ENCODE measurements around the gene ZNF318. TPM values are rescaled to one million over a fixed set of nuclear protein-coding genes. Genes with fewer than 3 reads are reported as not detected.

Gene ZNF318
- total RNA-seq, 4 donors from 2014 or later = 3.8 to 38.0 (median 24.0) TPM

- intact Hi-C loops (cut with DNase I; ENCODE audit: low total_unique reads) = no loop called here
- no peaks in the 10 kb centered on the region for H3K27me3 ChIP-seq
- H3K4me1 ChIP-seq = no peaks in the 10 kb centered on the region
- no peak for TF ChIP-seq POLR2A (IDR thresholded peaks at IDR 0.05)
- TF ChIP-seq, protein P1, sequence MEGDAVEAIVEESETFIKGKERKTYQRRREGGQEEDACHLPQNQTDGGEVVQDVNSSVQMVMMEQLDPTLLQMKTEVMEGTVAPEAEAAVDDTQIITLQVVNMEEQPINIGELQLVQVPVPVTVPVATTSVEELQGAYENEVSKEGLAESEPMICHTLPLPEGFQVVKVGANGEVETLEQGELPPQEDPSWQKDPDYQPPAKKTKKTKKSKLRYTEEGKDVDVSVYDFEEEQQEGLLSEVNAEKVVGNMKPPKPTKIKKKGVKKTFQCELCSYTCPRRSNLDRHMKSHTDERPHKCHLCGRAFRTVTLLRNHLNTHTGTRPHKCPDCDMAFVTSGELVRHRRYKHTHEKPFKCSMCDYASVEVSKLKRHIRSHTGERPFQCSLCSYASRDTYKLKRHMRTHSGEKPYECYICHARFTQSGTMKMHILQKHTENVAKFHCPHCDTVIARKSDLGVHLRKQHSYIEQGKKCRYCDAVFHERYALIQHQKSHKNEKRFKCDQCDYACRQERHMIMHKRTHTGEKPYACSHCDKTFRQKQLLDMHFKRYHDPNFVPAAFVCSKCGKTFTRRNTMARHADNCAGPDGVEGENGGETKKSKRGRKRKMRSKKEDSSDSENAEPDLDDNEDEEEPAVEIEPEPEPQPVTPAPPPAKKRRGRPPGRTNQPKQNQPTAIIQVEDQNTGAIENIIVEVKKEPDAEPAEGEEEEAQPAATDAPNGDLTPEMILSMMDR (IDR thresholded peaks at IDR 0.05) = no peak
- no peaks in the 10 kb centered on the region for H3K36me3 ChIP-seq
- H3K9me3 ChIP-seq = no peaks in the 10 kb centered on the region
- no peak for DNase-seq
- H3K27ac ChIP-seq = no peak overlapping the region
- H3K4me3 ChIP-seq = no peak overlapping the region
Measured at GRCh38 chr6:43408259-43408658, 38.8 kb upstream of the ZNF318 start.

DNA sequence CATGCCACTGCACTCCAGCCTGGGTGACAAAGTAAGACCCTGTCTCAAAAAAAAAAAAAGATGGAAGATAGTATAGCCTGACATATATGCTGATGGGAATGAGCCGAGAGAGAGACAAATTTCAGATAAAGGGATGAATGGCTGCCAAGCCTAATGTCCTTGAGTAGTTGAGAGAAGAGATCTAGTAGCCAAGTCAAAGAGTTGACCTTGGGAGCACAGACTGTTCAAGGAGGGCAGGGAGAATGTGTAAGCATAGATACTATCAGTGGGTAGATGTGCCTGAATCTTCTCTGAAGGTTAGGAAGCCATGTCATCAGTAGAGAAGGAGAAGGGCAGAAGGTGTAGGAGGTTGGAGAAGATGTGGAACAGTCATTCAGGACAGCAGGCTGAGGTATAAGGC is 37.8 kb upstream of the ZNF318 start:
- no peak overlapping the region for H3K27ac ChIP-seq
- H3K4me1 ChIP-seq = no peaks in the 10 kb centered on the region
- DNase-seq = no peak
- no peaks in the 10 kb centered on the region for H3K9me3 ChIP-seq
- no peaks in the 10 kb centered on the region for H3K36me3 ChIP-seq
- intact Hi-C loops (cut with DNase I; ENCODE audit: low total_unique reads) = no loop called here
- no peaks in the 10 kb centered on the region for H3K27me3 ChIP-seq
- TF ChIP-seq, protein P1 (IDR thresholded peaks at IDR 0.05) = no peak
- TF ChIP-seq POLR2A (IDR thresholded peaks at IDR 0.05) = no peak
- H3K4me3 ChIP-seq = no peak overlapping the region

DNA sequence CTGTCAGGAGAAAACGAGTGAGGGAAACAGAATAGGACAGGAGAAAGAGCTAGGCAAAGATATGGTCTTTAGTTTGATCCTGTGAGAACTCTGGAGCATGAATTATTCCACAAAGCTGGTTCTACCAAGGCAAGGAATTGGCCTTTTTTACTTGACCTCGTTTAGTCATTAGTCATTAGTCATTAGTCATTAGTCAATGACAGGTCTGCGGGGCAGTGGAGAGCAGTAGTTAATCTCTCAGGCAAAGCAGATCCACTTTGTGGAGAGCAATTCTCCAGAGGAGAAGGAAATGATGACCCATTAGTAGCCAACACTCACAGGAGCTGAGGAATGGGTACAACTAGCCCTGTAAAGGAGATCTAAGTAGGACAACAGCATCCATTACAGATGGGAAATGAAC is 35.9 kb upstream of the ZNF318 start:
- DNase-seq = no peak
- Histone ChIP-seq H3K27me3 (no peaks in the 10 kb centered on the region), H3K4me1 (no peaks in the 10 kb centered on the region), H3K27ac (no peak overlapping the region), H3K9me3 (no peaks in the 10 kb centered on the region), H3K36me3 (no peaks in the 10 kb centered on the region), H3K4me3 (no peak overlapping the region)
- TF ChIP-seq POLR2A (IDR thresholded peaks at IDR 0.05) = no peak
- TF ChIP-seq, protein P1 (IDR thresholded peaks at IDR 0.05) = no peak
- intact Hi-C loops (cut with DNase I; ENCODE audit: low total_unique reads) = no loop called here

- H3K4me3 ChIP-seq = no peak overlapping the region
- H3K9me3 ChIP-seq = no peaks in the 10 kb centered on the region
- TF ChIP-seq, protein P1 (IDR thresholded peaks at IDR 0.05) = no peak
- TF ChIP-seq POLR2A (IDR thresholded peaks at IDR 0.05) = no peak
- intact Hi-C loops (cut with DNase I; ENCODE audit: low total_unique reads) = no loop called here
- no peaks in the 10 kb centered on the region for H3K27me3 ChIP-seq
- H3K27ac ChIP-seq = no peak overlapping the region
- no peaks in the 10 kb centered on the region for H3K4me1 ChIP-seq
- DNase-seq = no peak
- no peaks in the 10 kb centered on the region for H3K36me3 ChIP-seq
Measured at GRCh38 chr6:43402820-43403219, 33.4 kb upstream of the ZNF318 start.

- TF ChIP-seq POLR2A (IDR thresholded peaks at IDR 0.05) = no peak
- TF ChIP-seq, protein P1 (IDR thresholded peaks at IDR 0.05) = no peak
- no peak for DNase-seq
- intact Hi-C loops (cut with DNase I; ENCODE audit: low total_unique reads) = no loop called here
- no peaks in the 10 kb centered on the region for H3K9me3 ChIP-seq
- no peak overlapping the region for H3K4me3 ChIP-seq
- no peaks in the 10 kb centered on the region for H3K36me3 ChIP-seq
- H3K27me3 ChIP-seq = no peaks in the 10 kb centered on the region
- no peaks in the 10 kb centered on the region for H3K4me1 ChIP-seq
- H3K27ac ChIP-seq = no peak overlapping the region
Measured at GRCh38 chr6:43401730-43402129, 32.3 kb upstream of the ZNF318 start.
